ENCODE results near the gene HAX1. TPM values are rescaled to one million over a fixed set of nuclear protein-coding genes. Genes with fewer than 3 reads are reported as not detected.

HAX1 gene
- total RNA-seq: 100 to 1,000 TPM; 162 to 196 (median 171) TPM
- polyA plus RNA-seq: 100 to 1,000 TPM; 171 to 313 TPM
- long read RNA-seq, donor 1, transcript HAX1-201 (7 exons, 1,227 nt): major isoform, 83 of 100 reads
- long read RNA-seq, donor 1, partial matches to known transcripts: 10 of 100 reads
- long read RNA-seq, donor 1, other reads (novel, unspliced or antisense): 3 of 100 reads
- long read RNA-seq, donor 2, transcript HAX1-201 (7 exons, 1,227 nt): major isoform, 107 of 144 reads
- long read RNA-seq, donor 2, partial matches to known transcripts: 28 of 144 reads
- long read RNA-seq, donor 2, other reads (novel, unspliced or antisense): 6 of 144 reads
- long read RNA-seq, donor 3, transcript HAX1-201 (7 exons, 1,227 nt): major isoform, 71 of 82 reads
- long read RNA-seq, donor 3, partial matches to known transcripts: 5 of 82 reads
- long read RNA-seq, donor 3, other reads (novel, unspliced or antisense): 2 of 82 reads

- H3K27me3 ChIP-seq: no peaks in the 10 kb centered on the region
- H3K27ac ChIP-seq: peak within 1 kb of the TSS; percentile 57 to 97 (median 90)
- intact Hi-C loops (cut with DNase I): loop anchor here in 7 of 10 donors (1.0 to 10.0 kb wide), 12 partner anchors 50 to 280 kb away; partner anchors contain the start of genes UBAP2L (in 3 of the 7), ATP8B2 (in 2 of the 7), RPS27 (in 2 of the 7) and AQP10 (in 1 of the 7)
- H3K4me1 ChIP-seq: peaks cover 3 to 21% (median 12%) of the 10 kb centered on the region in 9 donors
- no peaks in the 10 kb centered on the region for H3K9me3 ChIP-seq
- DNase-seq (peak; percentile 90 to 95), ATAC-seq (peak; percentile 91 to 96 (median 93))
- 0% methylated on average over 47 of the region's 47 CpGs for WGBS, 2 donors
- peaks cover 0 to 75% (median 38%) of the 10 kb centered on the region in 9 donors for H3K36me3 ChIP-seq
- H3K4me3 ChIP-seq: peak within 1 kb of the TSS; percentile 59 to 96 (median 80)
- TF ChIP-seq, protein P1, sequence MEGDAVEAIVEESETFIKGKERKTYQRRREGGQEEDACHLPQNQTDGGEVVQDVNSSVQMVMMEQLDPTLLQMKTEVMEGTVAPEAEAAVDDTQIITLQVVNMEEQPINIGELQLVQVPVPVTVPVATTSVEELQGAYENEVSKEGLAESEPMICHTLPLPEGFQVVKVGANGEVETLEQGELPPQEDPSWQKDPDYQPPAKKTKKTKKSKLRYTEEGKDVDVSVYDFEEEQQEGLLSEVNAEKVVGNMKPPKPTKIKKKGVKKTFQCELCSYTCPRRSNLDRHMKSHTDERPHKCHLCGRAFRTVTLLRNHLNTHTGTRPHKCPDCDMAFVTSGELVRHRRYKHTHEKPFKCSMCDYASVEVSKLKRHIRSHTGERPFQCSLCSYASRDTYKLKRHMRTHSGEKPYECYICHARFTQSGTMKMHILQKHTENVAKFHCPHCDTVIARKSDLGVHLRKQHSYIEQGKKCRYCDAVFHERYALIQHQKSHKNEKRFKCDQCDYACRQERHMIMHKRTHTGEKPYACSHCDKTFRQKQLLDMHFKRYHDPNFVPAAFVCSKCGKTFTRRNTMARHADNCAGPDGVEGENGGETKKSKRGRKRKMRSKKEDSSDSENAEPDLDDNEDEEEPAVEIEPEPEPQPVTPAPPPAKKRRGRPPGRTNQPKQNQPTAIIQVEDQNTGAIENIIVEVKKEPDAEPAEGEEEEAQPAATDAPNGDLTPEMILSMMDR (IDR thresholded peaks at IDR 0.05): peak; percentile 62 to 93 (median 79)
Observed at GRCh38 chr1:154272217-154272998, at the start of gene HAX1. HAX1 (plus strand) TSS chr1:154272629; CDS start chr1:154272724, 95 bp downstream.

GRCh38 chr1:154222918-154223317, 49.5 kb upstream of the HAX1 start:
- H3K27ac ChIP-seq: peak overlapping the region in 4 of 10 donors; percentile 99 to 100 (median 100)
- TF ChIP-seq, protein P1 (IDR thresholded peaks at IDR 0.05): no peak
- intact Hi-C loops (cut with DNase I): loop anchor here in 3 of 10 donors (5.0 kb wide), 4 partner anchors 34 to 49 kb away; partner anchors contain the start of gene HAX1 (in 2 of the 3)
- peak overlapping the region in 1 of 10 donors; percentile 91 for H3K4me3 ChIP-seq
- no peaks in the 10 kb centered on the region for H3K27me3 ChIP-seq
- H3K4me1 ChIP-seq: peaks cover 14 to 59% (median 53%) of the 10 kb centered on the region in 9 donors
- peaks cover 0 to 50% (median 19%) of the 10 kb centered on the region in 9 donors for H3K36me3 ChIP-seq
- H3K9me3 ChIP-seq: no peaks in the 10 kb centered on the region
- no peak for DNase-seq
- no peak for ATAC-seq
- WGBS, 2 donors: 49 to 69% methylated on average over 1 of the region's 1 CpG

GRCh38 chr1:154223621-154224020, 48.8 kb upstream of the HAX1 start:
- H3K27ac ChIP-seq: peak overlapping the region in 2 of 10 donors; percentile 7 to 99
- 51 to 65% methylated on average over 2 of the region's 2 CpGs for WGBS, 2 donors

More at GRCh38 chr1:154223621-154224020, 48.8 kb upstream of the HAX1 start:
- Histone ChIP-seq H3K4me1 (peaks cover 12 to 52% (median 46%) of the 10 kb centered on the region in 9 donors), H3K4me3 (no peak overlapping the region), H3K27me3 (no peaks in the 10 kb centered on the region), H3K9me3 (no peaks in the 10 kb centered on the region), H3K36me3 (peaks cover 0 to 50% (median 24%) of the 10 kb centered on the region in 9 donors)
- TF ChIP-seq, protein P1 (IDR thresholded peaks at IDR 0.05): no peak
- intact Hi-C loops (cut with DNase I): loop anchor here in 3 of 10 donors (5.0 kb wide), 4 partner anchors 34 to 49 kb away; partner anchors contain the start of gene HAX1 (in 2 of the 3)
- ATAC-seq (no peak), DNase-seq (no peak)
